Neural progenitor cell (in vitro differentiated cells): Measurements from ENCODE around the gene MYOM1.

Source experiments
- EZH2phosphoT487 ChIP-seq: fragments of 200-600 bp; sonication (generic); IDR thresholded peaks from 2 replicates; pipeline ENCODE4 v1.6.1; 2017; ENCODE audit warnings: antibody characterized with exemption
- TF ChIP-seq, protein P1 (sequence below): fragments of 200-600 bp; sonication (generic); IDR thresholded peaks from 2 replicates; pipeline ENCODE4 v1.5.1; 2017; ENCODE audit warnings: antibody characterized with exemption, mild to moderate bottlenecking

DNA sequence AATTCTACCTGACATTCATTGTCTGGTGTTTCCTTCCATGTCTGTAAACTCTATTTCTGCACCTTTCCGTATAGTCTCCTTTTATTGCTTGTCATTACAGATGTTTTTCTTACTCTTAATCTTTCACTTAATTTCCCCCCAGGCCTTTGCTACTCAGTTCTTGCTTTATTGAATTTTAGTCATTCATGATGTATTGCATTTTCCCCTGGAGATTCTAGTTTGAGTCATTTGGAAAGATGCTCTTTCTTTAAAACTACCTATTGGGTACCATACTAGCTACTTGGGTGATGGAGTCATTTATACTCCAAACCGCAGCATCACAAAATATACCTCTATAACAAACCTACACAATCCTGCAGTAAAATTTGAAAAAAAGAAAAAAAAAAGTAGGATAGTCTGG is 179.6 kb downstream of the MYOM1 start:
- TF ChIP-seq, protein P1, sequence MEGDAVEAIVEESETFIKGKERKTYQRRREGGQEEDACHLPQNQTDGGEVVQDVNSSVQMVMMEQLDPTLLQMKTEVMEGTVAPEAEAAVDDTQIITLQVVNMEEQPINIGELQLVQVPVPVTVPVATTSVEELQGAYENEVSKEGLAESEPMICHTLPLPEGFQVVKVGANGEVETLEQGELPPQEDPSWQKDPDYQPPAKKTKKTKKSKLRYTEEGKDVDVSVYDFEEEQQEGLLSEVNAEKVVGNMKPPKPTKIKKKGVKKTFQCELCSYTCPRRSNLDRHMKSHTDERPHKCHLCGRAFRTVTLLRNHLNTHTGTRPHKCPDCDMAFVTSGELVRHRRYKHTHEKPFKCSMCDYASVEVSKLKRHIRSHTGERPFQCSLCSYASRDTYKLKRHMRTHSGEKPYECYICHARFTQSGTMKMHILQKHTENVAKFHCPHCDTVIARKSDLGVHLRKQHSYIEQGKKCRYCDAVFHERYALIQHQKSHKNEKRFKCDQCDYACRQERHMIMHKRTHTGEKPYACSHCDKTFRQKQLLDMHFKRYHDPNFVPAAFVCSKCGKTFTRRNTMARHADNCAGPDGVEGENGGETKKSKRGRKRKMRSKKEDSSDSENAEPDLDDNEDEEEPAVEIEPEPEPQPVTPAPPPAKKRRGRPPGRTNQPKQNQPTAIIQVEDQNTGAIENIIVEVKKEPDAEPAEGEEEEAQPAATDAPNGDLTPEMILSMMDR: no peak
- TF ChIP-seq EZH2phosphoT487: no peak
